ENCODE measurements around the gene CD101. TPM values are rescaled to one million over a fixed set of nuclear protein-coding genes. Genes with fewer than 3 reads are reported as not detected.
A peak's percentile ranks its signal among the peaks of the same experiment; 100 is the strongest.

Gene CD101
- total RNA-seq, 1 donor, result 0.09 TPM

DNA sequence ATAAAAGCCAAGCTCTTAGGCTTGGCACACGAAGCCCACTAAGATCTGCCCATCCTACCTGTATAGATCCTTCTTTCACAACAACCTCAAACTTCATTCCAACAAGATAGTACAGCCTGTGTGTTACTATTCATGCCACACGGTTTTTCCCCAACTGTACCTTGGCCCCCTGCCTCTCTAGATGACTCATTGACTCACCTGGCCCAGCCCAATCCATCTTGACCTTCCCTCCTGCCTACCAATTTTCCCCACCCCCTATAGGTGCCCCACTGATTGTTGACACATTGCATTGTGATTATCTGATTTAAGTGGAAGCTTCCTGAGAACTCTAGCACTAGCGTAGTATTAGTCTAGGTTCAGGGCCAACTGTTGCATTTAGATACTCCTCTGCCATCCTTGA lies 2.0 kb upstream of the CD101 start:
- TF ChIP-seq, protein P1, sequence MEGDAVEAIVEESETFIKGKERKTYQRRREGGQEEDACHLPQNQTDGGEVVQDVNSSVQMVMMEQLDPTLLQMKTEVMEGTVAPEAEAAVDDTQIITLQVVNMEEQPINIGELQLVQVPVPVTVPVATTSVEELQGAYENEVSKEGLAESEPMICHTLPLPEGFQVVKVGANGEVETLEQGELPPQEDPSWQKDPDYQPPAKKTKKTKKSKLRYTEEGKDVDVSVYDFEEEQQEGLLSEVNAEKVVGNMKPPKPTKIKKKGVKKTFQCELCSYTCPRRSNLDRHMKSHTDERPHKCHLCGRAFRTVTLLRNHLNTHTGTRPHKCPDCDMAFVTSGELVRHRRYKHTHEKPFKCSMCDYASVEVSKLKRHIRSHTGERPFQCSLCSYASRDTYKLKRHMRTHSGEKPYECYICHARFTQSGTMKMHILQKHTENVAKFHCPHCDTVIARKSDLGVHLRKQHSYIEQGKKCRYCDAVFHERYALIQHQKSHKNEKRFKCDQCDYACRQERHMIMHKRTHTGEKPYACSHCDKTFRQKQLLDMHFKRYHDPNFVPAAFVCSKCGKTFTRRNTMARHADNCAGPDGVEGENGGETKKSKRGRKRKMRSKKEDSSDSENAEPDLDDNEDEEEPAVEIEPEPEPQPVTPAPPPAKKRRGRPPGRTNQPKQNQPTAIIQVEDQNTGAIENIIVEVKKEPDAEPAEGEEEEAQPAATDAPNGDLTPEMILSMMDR (IDR thresholded peaks at IDR 0.05; ENCODE audit: insufficient read depth, low read length), result no peak
- no peak overlapping the region for H3K4me3 ChIP-seq (ENCODE audit: low read depth, low read length)
- DNase-seq (ENCODE audit: low read depth), result no peak

DNA sequence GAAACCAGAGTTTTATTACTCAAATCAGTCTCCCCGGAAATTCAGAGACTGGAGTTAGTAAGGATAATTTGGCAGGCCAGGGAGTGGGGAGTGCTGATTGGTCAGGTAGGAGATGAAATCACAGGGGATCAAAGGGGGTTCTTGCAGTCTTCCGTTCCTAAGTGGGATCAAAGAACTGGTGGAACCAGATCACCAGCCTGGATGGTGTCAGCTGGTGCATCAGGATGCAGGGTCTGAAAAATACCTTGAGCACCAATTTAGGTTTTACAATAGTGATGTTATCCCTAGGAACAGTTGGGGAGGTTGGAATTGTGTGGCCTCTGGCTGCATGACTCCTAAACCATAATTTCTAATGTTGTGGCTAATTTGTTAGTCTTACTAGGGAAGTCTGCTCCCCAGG lies 1.4 kb upstream of the CD101 start:
- no peak overlapping the region for H3K4me3 ChIP-seq (ENCODE audit: low read depth, low read length)
- DNase-seq (ENCODE audit: low read depth), result no peak
- TF ChIP-seq, protein P1 (IDR thresholded peaks at IDR 0.05; ENCODE audit: insufficient read depth, low read length), result no peak

DNA sequence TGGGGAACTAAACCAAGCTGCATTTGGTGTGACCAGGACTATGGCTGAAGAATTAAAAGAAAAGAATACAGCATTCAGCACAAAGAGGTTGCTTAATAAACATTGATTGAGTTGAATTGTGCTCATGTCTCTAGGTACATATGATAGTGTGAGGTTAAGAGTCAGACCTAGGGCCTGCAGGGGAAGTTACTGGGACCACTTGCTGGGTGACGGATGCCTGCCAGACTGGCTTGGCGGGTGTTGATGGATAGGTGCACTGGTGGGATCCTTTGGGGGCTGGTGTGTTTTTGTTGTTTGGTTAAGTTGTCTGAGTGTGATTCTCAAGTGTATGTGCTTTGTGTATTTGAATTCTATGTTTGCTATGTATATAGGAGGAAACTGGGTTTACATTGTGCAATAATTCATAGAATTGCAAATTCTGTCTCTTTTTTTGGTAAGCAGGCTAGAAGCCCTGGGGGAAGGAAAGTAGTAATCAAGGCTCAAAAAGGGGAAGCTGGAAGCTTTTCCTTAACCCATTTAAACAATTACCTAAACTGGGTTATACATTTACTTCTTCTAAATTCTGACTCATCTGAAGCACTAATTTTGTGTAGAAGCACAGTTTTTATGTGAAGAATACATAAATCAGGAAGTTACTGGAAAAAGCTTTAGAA lies 1.8 kb downstream of the CD101 start:
- no peak overlapping the region for H3K4me3 ChIP-seq (ENCODE audit: low read depth, low read length)
- TF ChIP-seq, protein P1 (IDR thresholded peaks at IDR 0.05; ENCODE audit: insufficient read depth, low read length), result no peak
- DNase-seq (ENCODE audit: low read depth), result no peak

DNA sequence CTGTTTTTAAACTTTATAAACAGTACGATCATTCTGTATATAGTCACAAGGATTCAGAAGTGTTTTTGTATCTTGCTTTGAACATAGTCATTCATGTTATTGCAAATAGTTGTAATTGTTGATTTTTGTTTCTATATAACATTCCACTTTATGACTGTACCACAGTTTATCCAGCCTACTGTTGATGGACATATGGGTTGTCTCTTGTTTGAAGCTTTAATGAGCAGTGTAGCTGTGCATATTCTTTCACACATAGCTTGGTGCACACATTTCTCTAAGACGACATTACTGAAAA lies 6.1 kb downstream of the CD101 start:
- DNase-seq (ENCODE audit: low read depth), result no peak
- no peak overlapping the region for H3K4me3 ChIP-seq (ENCODE audit: low read depth, low read length)
- TF ChIP-seq, protein P1 (IDR thresholded peaks at IDR 0.05; ENCODE audit: insufficient read depth, low read length), result no peak

DNA sequence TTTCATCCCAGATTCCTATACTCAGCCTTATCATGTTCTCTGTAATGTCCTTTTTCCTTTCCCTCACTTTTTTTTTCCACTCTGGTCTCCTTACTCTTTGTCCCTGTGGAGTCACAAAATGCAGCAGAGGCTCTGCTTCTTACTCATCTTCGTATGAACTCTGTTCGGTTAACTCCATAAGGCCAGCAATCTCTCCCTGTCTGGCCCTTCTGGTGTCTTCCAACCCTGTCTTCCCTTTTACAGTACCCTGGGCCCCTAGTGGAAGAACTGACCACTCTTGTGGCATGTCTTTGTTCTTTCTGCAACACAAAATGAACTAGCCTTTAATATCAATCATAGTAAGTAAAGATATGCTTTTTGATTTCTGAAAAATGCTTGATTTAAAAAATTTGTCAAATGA lies 7.1 kb downstream of the CD101 start:
- H3K4me3 ChIP-seq (ENCODE audit: low read depth, low read length), result no peak overlapping the region
- no peak for DNase-seq (ENCODE audit: low read depth)

DNA sequence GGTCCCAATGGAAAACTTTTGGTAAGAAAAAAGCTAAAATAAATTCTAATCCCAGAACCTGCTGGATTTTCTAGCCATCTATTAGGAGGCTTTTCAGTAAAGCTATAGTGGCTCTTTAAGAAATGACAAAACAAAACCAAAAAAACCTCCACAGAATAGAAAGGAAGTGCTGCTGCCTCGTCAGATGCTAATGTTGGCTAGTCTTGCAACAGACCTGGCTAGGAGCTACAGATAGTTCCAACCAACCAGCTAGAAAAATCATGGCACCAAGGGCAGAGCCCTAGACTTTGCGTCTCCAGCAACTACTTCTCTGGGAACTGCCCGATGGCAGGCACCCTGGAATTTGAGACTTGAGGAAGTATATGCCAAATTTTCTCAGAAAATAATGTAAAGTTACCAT lies 7.6 kb downstream of the CD101 start:
- TF ChIP-seq, protein P1 (IDR thresholded peaks at IDR 0.05; ENCODE audit: insufficient read depth, low read length), result no peak
- DNase-seq (ENCODE audit: low read depth), result peak; percentile 65
- H3K4me3 ChIP-seq (ENCODE audit: low read depth, low read length), result no peak overlapping the region

More for the DNA sequence above, 7.1 kb downstream of the CD101 start:
- TF ChIP-seq, protein P1 (IDR thresholded peaks at IDR 0.05; ENCODE audit: insufficient read depth, low read length), result no peak
